SK-N-SH treated with all-trans-retinoic acid at 6 μM for 48 hours (cell line): ENCODE data around the gene SH3D19.

Experiments
- ATAC-seq: fragments of 200-7000 bp; cut with Tn5 transposase; 3 replicates; pipeline ENCODE4 v1.9.1; 2020; ENCODE audit warnings: mild to moderate bottlenecking, moderate library complexity
- ARNTL ChIP-seq: fragments of 450-650 bp; formaldehyde crosslinking; IDR thresholded peaks from 2 replicates; pipeline ENCODE4 v1.5.0; 2020; ENCODE audit warnings: low read depth, mild to moderate bottlenecking, moderate library complexity, borderline replicate concordance
- BACH2 ChIP-seq: fragments of 250-450 bp; sonication (Bioruptor Pico); IDR thresholded peaks from 2 replicates; pipeline ENCODE4 v1.9.0; 2021; ENCODE audit warnings: mild to moderate bottlenecking, borderline replicate concordance
- CREB5 ChIP-seq: fragments of 250-450 bp; sonication (Bioruptor Pico); IDR thresholded peaks from 2 replicates; pipeline ENCODE4 v1.5.1; 2020; ENCODE audit warnings: low read depth, mild to moderate bottlenecking, moderate library complexity
- CSDC2 ChIP-seq: fragments of 250-450 bp; sonication (Bioruptor Pico); IDR thresholded peaks from 2 replicates; pipeline ENCODE4 v1.5.0; 2020; ENCODE audit warnings: mild to moderate bottlenecking, moderate library complexity
- CSRNP3 ChIP-seq: fragments of 250-450 bp; sonication (Bioruptor Pico); IDR thresholded peaks from 2 replicates; pipeline ENCODE4 v1.5.1; 2021; ENCODE audit warnings: mild to moderate bottlenecking, moderate library complexity
- ESRRG ChIP-seq: fragments of 250-450 bp; sonication (Bioruptor Pico); IDR thresholded peaks from 2 replicates; pipeline ENCODE4 v1.6.1; 2021; ENCODE audit warnings: mild to moderate bottlenecking
- ISL1 ChIP-seq: fragments of 250-450 bp; sonication (Bioruptor Pico); IDR thresholded peaks from 2 replicates; pipeline ENCODE4 v2.1.2; 2022; ENCODE audit warnings: mild to moderate bottlenecking, moderate library complexity
- OSR1 ChIP-seq: fragments of 250-450 bp; sonication (Bioruptor Pico); IDR thresholded peaks from 2 replicates; pipeline ENCODE4 v1.8.0; 2022; ENCODE audit warnings: moderate library complexity, mild to moderate bottlenecking, inconsistent platforms
- POU6F1 ChIP-seq: fragments of 250-450 bp; sonication (Bioruptor Pico); IDR thresholded peaks from 2 replicates; pipeline ENCODE4 v1.8.0; 2021; ENCODE audit warnings: low read depth, mild to moderate bottlenecking, moderate library complexity, borderline replicate concordance
- PPARA ChIP-seq: fragments of 250-450 bp; sonication (Bioruptor Pico); IDR thresholded peaks from 2 replicates; pipeline ENCODE4 v1.5.0; 2020; ENCODE audit warnings: mild to moderate bottlenecking, borderline replicate concordance
- RARB ChIP-seq: fragments of 250-450 bp; sonication (Bioruptor Pico); IDR thresholded peaks from 2 replicates; pipeline ENCODE4 v1.8.0; 2021; ENCODE audit warnings: mild to moderate bottlenecking, moderate library complexity
- SNAI2 ChIP-seq: fragments of 250-450 bp; sonication (Bioruptor Pico); IDR thresholded peaks from 2 replicates; pipeline ENCODE4 v1.5.0; 2020; ENCODE audit warnings: mild to moderate bottlenecking, moderate library complexity
- TCF4 ChIP-seq: fragments of 250-450 bp; sonication (Bioruptor Pico); IDR thresholded peaks from 2 replicates; pipeline ENCODE4 v1.8.0; 2021; ENCODE audit warnings: mild to moderate bottlenecking, moderate library complexity, borderline replicate concordance
- TSHZ2 ChIP-seq: fragments of 250-450 bp; sonication (Bioruptor Pico); IDR thresholded peaks from 2 replicates; pipeline ENCODE4 v1.5.0; 2020; ENCODE audit warnings: mild to moderate bottlenecking, moderate library complexity
- ZFP30 ChIP-seq: fragments of 450-650 bp; formaldehyde crosslinking; IDR thresholded peaks from 2 replicates; pipeline ENCODE4 v1.5.0; 2022; ENCODE audit warnings: mild to moderate bottlenecking, moderate library complexity
- ZNF565 ChIP-seq: fragments of 450-650 bp; formaldehyde crosslinking; conservative IDR thresholded peaks from 2 replicates; pipeline ENCODE4 v1.5.0; 2020; ENCODE audit warnings: low read depth, mild to moderate bottlenecking, moderate library complexity
- ZNF70 ChIP-seq: fragments of 450-650 bp; formaldehyde crosslinking; IDR thresholded peaks from 2 replicates; pipeline ENCODE4 v1.5.0; 2020; ENCODE audit warnings: mild to moderate bottlenecking, moderate library complexity
- ZNF8 ChIP-seq: fragments of 450-650 bp; formaldehyde crosslinking; IDR thresholded peaks from 2 replicates; pipeline ENCODE4 v1.5.0; 2020; ENCODE audit warnings: mild to moderate bottlenecking, moderate library complexity

Gene SH3D19

GRCh38 chr4:151144329-151145072 is 180.9 kb downstream of the SH3D19 start:
- TF ChIP-seq CREB5 (CRISPR knock-in tag), result no peak
- TF ChIP-seq BACH2 (CRISPR knock-in tag), result no peak
- TF ChIP-seq TSHZ2, result no peak
- TF ChIP-seq OSR1 (CRISPR knock-in tag), result no peak
- no peak for TF ChIP-seq TCF4 (CRISPR knock-in tag)
- TF ChIP-seq ZNF565 (CRISPR knock-in tag), result no peak
- TF ChIP-seq ZFP30 (CRISPR knock-in tag), result no peak
- TF ChIP-seq POU6F1 (CRISPR knock-in tag), result no peak
- TF ChIP-seq CSRNP3 (CRISPR knock-in tag), result no peak
- TF ChIP-seq ISL1 (CRISPR knock-in tag), result no peak
- TF ChIP-seq ZNF70 (CRISPR knock-in tag), result no peak
- TF ChIP-seq RARB (CRISPR knock-in tag), result no peak
- no peak for TF ChIP-seq ARNTL
- TF ChIP-seq ESRRG, result no peak
- no peak for TF ChIP-seq SNAI2 (CRISPR knock-in tag)
- TF ChIP-seq, all 23 proteins: peak for 0

GRCh38 chr4:151143811-151144210 is 181.6 kb downstream of the SH3D19 start:
- TF ChIP-seq SNAI2 (CRISPR knock-in tag) (no peak), PPARA (CRISPR knock-in tag) (no peak), ZNF8 (no peak), TCF4 (CRISPR knock-in tag) (no peak), CSRNP3 (CRISPR knock-in tag) (no peak), ARNTL (no peak), OSR1 (CRISPR knock-in tag) (no peak), TSHZ2 (no peak), BACH2 (CRISPR knock-in tag) (no peak), ZFP30 (CRISPR knock-in tag) (no peak), CSDC2 (CRISPR knock-in tag) (no peak)
- no peak for ATAC-seq

More at GRCh38 chr4:151144329-151145072, 180.9 kb downstream of the SH3D19 start:
- no peak for ATAC-seq
